ENCODE data around the gene FOXI1. TPM values are rescaled to one million over a fixed set of nuclear protein-coding genes. Genes with fewer than 3 reads are reported as not detected.

The FOXI1 gene
- total and polyA plus RNA-seq, 2 donors (not counting 3 experiments of a cell fraction or from before 2014, with no cell fraction given) = not detected

DNA sequence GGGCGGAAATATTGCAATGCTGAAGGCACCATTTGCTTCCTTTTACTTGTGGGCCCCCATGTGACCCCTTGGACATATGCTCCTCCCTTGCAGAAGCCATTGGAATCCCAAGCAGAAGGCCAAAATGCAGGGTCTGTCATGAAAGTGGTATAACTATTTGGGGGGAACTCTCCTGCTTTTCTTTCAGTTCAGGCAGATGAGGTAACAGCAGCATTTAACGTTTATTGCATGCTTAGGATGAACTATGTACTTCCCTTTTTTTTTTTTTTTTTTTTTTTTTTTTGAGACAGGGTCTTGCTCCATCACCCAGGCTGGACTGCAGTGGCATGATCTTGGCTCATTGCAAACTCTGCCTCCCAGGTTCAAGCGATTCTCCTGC is 7.8 kb downstream of the FOXI1 start:
- BruUV-seq (replicated peaks) = no TSS peak
- no peaks in the 10 kb centered on the region for H3K9me3 ChIP-seq (replicated peaks; ENCODE audit: control insufficient read depth, insufficient read depth, low read length)
- no peak overlapping the region for H3K4me3 ChIP-seq (replicated peaks in 1 of 3; ENCODE audit: insufficient read depth in 1 of 3, low read depth in 1 of 3, low read length in 3 of 3)
- DNase-seq (ENCODE audit: low read depth, low spot score) (no peak), FAIRE-seq (no peak)
- no peak overlapping the region for H2AFZ ChIP-seq (ENCODE audit: low read depth, low read length)
- no peaks in the 10 kb centered on the region for H3K27me3 ChIP-seq (ENCODE audit: control insufficient read depth in 2 of 2, insufficient read depth in 2 of 2, low read length in 2 of 2)
- H3K9me1 ChIP-seq (replicated peaks; ENCODE audit: control insufficient read depth, extremely low read depth, insufficient read depth, low read length) = no peaks in the 10 kb centered on the region
- dilution Hi-C loops (cut with MboI; ENCODE audit: extremely low pct_ligation_motif_present, low sequenced_read_pairs) = no loop called here
- no peaks in the 10 kb centered on the region for H3K79me2 ChIP-seq (ENCODE audit: control insufficient read depth, insufficient read depth, low read length)
- POLR2A ChIA-PET = no interaction called here
- CTCF ChIA-PET = interaction anchor here (1.4 kb wide), 1 partner anchor 14 kb away, joined by 3 read pairs; no protein-coding TSS in a partner anchor
- intact Hi-C loops (cut with micrococcal nuclease) = no loop called here
- H3K9ac ChIP-seq (replicated peaks; ENCODE audit: extremely low read depth, insufficient read depth, low read length) = no peak overlapping the region
- TF ChIP-seq POLR2AphosphoS5 (IDR thresholded peaks at IDR 0.05; ENCODE audit: insufficient read depth, low read depth, low read length) = no peak
- TF ChIP-seq, protein P1, sequence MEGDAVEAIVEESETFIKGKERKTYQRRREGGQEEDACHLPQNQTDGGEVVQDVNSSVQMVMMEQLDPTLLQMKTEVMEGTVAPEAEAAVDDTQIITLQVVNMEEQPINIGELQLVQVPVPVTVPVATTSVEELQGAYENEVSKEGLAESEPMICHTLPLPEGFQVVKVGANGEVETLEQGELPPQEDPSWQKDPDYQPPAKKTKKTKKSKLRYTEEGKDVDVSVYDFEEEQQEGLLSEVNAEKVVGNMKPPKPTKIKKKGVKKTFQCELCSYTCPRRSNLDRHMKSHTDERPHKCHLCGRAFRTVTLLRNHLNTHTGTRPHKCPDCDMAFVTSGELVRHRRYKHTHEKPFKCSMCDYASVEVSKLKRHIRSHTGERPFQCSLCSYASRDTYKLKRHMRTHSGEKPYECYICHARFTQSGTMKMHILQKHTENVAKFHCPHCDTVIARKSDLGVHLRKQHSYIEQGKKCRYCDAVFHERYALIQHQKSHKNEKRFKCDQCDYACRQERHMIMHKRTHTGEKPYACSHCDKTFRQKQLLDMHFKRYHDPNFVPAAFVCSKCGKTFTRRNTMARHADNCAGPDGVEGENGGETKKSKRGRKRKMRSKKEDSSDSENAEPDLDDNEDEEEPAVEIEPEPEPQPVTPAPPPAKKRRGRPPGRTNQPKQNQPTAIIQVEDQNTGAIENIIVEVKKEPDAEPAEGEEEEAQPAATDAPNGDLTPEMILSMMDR (IDR thresholded peaks at IDR 0.05; ENCODE audit: extremely low read depth in 1 of 2, insufficient read depth in 1 of 2, low read depth in 1 of 2, low read length in 2 of 2) = no peak
- TF ChIP-seq GATA2 (IDR thresholded peaks at IDR 0.05; ENCODE audit: insufficient read depth, insufficient read length, low read depth, low read length) = no peak
- no peak for TF ChIP-seq EZH2 (IDR thresholded peaks at IDR 0.05; ENCODE audit: borderline replicate concordance, low read depth, low read length, severe bottlenecking)
- TF ChIP-seq FOS (IDR thresholded peaks at IDR 0.05; ENCODE audit: borderline replicate concordance, insufficient read depth, low read length) = no peak
- no peak for TF ChIP-seq MYC (IDR thresholded peaks at IDR 0.05; ENCODE audit: low read depth, low read length)
- no peak for TF ChIP-seq POLR2A (IDR thresholded peaks at IDR 0.05; ENCODE audit: low read depth, low read length)
- no peak for TF ChIP-seq JUN (IDR thresholded peaks at IDR 0.05; ENCODE audit: borderline replicate concordance, insufficient read depth, insufficient read length, low read depth)
- TF ChIP-seq, protein P2, sequence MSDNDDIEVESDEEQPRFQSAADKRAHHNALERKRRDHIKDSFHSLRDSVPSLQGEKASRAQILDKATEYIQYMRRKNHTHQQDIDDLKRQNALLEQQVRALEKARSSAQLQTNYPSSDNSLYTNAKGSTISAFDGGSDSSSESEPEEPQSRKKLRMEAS (IDR thresholded peaks at IDR 0.05; ENCODE audit: insufficient read depth, insufficient read length) = no peak
- H4K20me1 ChIP-seq (replicated peaks; ENCODE audit: control insufficient read depth, extremely low read depth, insufficient read depth, low read length) = no peaks in the 10 kb centered on the region
- H3K4me1 ChIP-seq (ENCODE audit: control insufficient read depth, extremely low read depth, insufficient read depth, low read length) = no peaks in the 10 kb centered on the region
- no peak overlapping the region for H3K4me2 ChIP-seq (ENCODE audit: insufficient read depth, low read length)
- H3K36me3 ChIP-seq (ENCODE audit: control insufficient read depth in 2 of 2, extremely low read depth in 1 of 2, insufficient read depth in 2 of 2, low read length in 2 of 2) = no peaks in the 10 kb centered on the region
- no peak overlapping the region for H3K27ac ChIP-seq (ENCODE audit: insufficient read depth, low read depth, low read length)
